IPS-18c (cell line): ENCODE data around the gene FCHSD2.
"Not testable (repeated sequence)": the region's sequence is repeated elsewhere in the genome, so short reads cannot be mapped to it uniquely, and the experiment has no call there.

Source experiments
- H3K4me3 ChIP-seq: 2 replicates; pipeline ENCODE4 v1.7.0; 2013; ENCODE audit warnings: low read depth, mild to moderate bottlenecking, low read length, moderate library complexity; ENCODE audit not compliant: insufficient read depth
- H3K9me3 ChIP-seq: one replicate; pipeline ENCODE4 v1.6.1; 2013; ENCODE audit warnings: mild to moderate bottlenecking, low read length, moderate library complexity; ENCODE audit not compliant: control insufficient read depth, insufficient read depth

Gene FCHSD2

DNA sequence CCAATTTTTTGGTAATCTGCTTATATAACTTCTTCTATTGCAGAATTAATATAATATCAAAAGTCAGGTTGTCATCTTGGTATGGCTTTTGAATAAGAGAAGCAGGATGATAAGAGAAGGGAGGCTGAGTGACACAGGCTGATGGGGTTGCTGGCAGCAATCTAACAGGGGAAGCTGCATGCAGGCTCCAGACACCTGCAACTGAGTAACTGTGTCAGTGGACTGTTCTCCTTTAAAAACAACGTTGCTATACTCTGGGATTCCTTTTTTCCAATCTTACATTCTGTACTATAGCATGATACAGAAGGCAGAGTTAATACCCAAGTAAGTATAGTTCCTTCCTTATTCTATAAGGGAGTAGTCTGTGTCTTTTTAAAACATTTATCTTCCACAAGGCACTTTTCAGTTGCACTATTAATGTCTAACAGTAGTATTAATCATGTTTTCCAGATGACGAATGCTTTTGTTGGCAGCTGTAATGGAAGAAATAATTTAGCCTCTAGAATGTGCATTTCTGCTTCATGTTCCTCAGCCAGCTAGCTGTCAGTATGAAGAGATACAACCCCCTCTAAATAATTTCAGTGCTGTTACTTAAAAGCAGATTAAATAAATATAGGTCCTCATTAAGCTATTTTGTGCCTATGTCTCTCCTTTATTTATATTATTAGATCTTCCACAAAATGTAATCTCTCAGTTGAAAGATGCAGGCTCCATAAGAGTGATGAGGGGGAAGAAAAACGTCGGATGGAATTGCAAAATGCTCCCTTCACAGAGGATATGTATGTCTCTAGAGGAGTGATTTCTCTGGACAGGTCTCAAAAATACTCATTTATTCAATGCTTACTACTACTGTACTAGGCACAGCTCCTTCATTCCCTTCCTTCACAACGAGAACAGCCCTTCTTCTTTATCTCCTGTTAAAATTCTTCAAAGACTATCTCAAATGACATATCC is 277.1 kb downstream of the FCHSD2 start:
- H3K4me3 ChIP-seq: no peak overlapping the region
- H3K9me3 ChIP-seq: no peaks in the 10 kb centered on the region

DNA sequence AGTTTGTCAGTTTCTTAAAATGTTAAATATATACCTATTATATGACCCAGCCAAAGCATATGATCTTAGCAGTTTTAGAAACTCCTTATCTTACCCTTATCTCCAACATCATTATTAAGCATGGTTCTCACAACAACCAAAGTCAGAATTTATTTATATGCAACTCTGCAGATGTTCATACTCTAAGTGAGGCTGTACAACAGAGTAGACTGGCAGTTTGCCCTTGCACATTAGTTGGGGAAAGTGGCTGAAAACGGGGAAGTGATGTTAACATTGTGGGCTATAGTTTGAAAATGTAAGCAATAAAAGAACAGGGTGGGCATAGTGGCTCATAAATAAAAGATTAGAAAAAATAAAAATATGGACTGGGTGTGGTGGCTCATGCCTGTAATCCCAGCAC is 278.2 kb downstream of the FCHSD2 start:
- H3K9me3 ChIP-seq: no peaks in the 10 kb centered on the region
- no peak overlapping the region for H3K4me3 ChIP-seq

DNA sequence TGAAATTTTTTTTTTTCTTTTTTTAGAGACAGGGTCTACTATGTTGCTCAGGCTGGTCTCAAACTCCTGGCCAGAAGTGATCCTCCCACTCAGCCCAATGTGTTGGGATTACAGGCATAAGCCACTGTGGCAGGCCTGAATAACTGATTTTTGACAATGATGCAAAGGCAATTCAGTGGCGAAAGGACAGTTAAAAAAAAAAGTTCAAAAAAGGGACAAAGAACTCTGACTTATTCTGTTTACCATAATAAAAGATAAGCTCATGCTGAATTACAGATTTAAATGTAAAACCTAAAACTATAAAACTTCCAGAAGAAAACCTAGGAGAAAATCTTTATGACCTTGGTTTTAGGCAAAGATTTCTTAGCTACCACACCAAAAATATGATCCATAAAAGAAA is 279.0 kb downstream of the FCHSD2 start:
- no peaks in the 10 kb centered on the region for H3K9me3 ChIP-seq

GRCh38 chr11:72860592-72860991 is 281.5 kb downstream of the FCHSD2 start:
- no peaks in the 10 kb centered on the region for H3K9me3 ChIP-seq
- H3K4me3 ChIP-seq: no peak overlapping the region

More for the DNA sequence above, 279.0 kb downstream of the FCHSD2 start:
- no peak overlapping the region for H3K4me3 ChIP-seq

GRCh38 chr11:72860010-72860409 is 282.1 kb downstream of the FCHSD2 start:
- Histone ChIP-seq H3K9me3 (no peaks in the 10 kb centered on the region), H3K4me3 (no peak overlapping the region)

- H3K9me3 ChIP-seq: no peaks in the 10 kb centered on the region
- no peak overlapping the region for H3K4me3 ChIP-seq
Measured at GRCh38 chr11:72859126-72859525, 283.0 kb downstream of the FCHSD2 start.

DNA sequence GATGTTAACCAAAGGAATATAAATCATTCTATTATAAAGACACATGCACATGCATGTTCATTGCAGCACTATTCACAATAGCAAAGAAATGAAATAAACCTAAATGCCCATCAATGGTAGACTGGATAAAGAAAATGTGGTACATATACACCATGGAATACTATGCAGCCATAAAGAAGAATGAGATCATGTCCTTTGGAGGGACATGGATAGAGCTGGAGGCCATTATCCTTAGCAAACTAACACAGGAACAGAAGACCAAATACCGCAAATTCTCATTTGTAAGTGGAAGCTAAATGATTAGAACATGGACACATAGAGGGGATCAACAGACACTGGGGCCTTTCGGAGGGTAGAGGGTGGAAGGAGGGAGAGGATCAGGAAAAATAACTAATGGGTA is 283.9 kb downstream of the FCHSD2 start:
- not testable (repeated sequence) for H3K4me3 ChIP-seq, H3K9me3 ChIP-seq

- no peak overlapping the region for H3K4me3 ChIP-seq
Measured at GRCh38 chr11:72856551-72857345, 285.4 kb downstream of the FCHSD2 start.

GRCh38 chr11:72856065-72856464 is 286.1 kb downstream of the FCHSD2 start:
- no peak overlapping the region for H3K4me3 ChIP-seq

More at GRCh38 chr11:72856551-72857345, 285.4 kb downstream of the FCHSD2 start:
- no peaks in the 10 kb centered on the region for H3K9me3 ChIP-seq

GRCh38 chr11:72851726-72852125 is 290.4 kb downstream of the FCHSD2 start:
- H3K9me3 ChIP-seq: no peaks in the 10 kb centered on the region
- H3K4me3 ChIP-seq: no peak overlapping the region

More at GRCh38 chr11:72856065-72856464, 286.1 kb downstream of the FCHSD2 start:
- no peaks in the 10 kb centered on the region for H3K9me3 ChIP-seq

- Histone ChIP-seq H3K9me3 (no peaks in the 10 kb centered on the region), H3K4me3 (no peak overlapping the region)
Measured at GRCh38 chr11:72850832-72851231, 291.3 kb downstream of the FCHSD2 start.

GRCh38 chr11:72848846-72849466 is 293.2 kb downstream of the FCHSD2 start:
- H3K9me3 ChIP-seq: no peaks in the 10 kb centered on the region
- no peak overlapping the region for H3K4me3 ChIP-seq

DNA sequence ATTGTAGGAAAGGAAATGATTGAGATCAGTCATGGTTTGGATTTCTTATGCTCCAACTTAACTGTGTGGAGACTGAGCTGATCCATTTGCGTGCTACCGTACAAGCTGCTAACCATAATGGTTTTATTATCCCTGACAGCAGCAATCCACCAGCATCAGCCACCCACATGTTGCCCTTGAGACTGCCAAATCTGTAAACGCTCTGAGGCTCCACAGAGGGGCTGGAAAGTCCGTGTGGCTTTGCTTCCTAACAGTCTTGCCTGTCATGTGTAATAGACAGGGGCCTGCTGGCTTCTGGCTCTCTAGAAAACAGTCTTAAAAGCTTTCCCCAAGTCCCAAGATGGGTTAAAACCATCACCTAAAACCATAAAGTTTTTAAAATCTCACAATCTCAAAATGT is 297.8 kb downstream of the FCHSD2 start:
- Histone ChIP-seq H3K4me3 (no peak overlapping the region), H3K9me3 (no peaks in the 10 kb centered on the region)

DNA sequence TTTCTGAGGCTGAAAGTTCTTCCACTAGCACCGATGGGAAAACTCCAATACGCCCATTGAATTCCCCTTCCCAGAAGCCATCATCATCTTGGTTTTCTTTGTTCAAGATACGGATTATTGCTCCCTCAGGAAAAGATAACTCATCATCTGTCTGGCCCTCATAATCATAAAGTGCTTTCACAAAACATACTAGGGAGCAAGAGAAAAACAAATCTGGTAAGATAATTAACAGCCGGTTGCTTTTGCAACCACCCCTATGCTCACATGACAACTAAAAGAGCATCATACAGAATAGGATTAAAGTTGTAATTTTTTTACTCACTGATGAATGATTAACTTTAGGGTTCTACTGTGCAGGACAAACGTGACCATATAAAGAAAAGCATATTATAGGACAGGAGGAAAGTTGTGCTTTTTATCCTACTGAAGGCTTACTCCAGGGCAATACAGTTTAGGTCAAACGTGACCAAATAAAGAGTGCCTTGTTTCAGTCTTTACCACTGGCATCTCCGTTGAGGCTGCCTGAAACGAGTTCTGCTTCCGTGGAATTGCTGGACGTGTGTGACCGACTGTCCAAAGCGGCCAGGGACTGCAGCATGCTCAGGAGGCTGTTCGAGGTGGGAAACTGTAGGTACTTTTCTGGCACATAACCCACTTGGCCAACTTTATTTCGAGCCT is 299.3 kb downstream of the FCHSD2 start:
- H3K4me3 ChIP-seq: no peak overlapping the region
- H3K9me3 ChIP-seq: no peaks in the 10 kb centered on the region

GRCh38 chr11:72842126-72842525 is 300.0 kb downstream of the FCHSD2 start:
- Histone ChIP-seq H3K9me3 (no peaks in the 10 kb centered on the region), H3K4me3 (no peak overlapping the region)

DNA sequence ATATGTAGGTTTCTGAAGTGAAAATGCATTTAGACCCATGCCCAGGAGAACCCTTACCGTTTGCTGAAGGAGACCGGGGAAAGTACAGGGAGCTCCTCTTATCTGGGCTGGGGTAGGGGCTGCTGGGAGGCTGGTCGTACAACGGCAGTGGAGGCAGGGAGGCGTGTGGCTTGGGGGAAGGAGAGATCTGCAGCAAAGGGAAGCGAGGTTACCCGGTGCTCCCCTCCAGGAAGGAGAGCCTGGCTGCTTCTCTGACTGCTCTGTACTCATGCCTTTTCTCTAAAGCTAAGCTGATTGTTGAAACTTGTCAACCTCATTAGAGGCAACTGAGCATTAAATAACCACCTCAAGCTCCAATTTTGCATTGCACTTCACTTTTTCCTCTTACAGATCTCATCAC is 300.7 kb downstream of the FCHSD2 start:
- H3K4me3 ChIP-seq: no peak overlapping the region
- H3K9me3 ChIP-seq: no peaks in the 10 kb centered on the region

- no peak overlapping the region for H3K4me3 ChIP-seq
- no peaks in the 10 kb centered on the region for H3K9me3 ChIP-seq
Measured at GRCh38 chr11:72840780-72841179, 301.3 kb downstream of the FCHSD2 start.
